Left lung (tissue), 10 donors: ENCODE measurements around the gene JAM3. TPM values are rescaled to one million over a fixed set of nuclear protein-coding genes. Genes with fewer than 3 reads are reported as not detected.

ENCODE experiments used
- ATAC-seq: fragments of 200-7000 bp; cut with Tn5 transposase; one replicate; pipeline ENCODE4 v1.9.1; 2020; ENCODE audit warnings: moderate library complexity
- DNase-seq, 4 donors: peaks; one replicate each; pipeline ENCODE4 v3.0.0-alpha.2; 2013 to 2020
- H3K27ac ChIP-seq, 2 donors: fragments of 200-600 bp; sonication (generic) in 1 of 2; one replicate each; pipeline versions ENCODE4 v1.5.0 to v1.8.0; 2020 to 2021
- H3K27me3 ChIP-seq, 2 donors: fragments of 200-600 bp; sonication (generic) in 1 of 2; one replicate each; pipeline versions ENCODE4 v1.5.0 to v1.8.0; 2020 to 2021
- H3K36me3 ChIP-seq, 2 donors: fragments of 200-600 bp; sonication (generic) in 1 of 2; one replicate each; pipeline versions ENCODE4 v1.5.0 to v1.8.0; 2020 to 2021
- H3K4me1 ChIP-seq, 2 donors: fragments of 200-600 bp; one replicate each; pipeline ENCODE4 v1.8.0; 2021
- H3K4me3 ChIP-seq, 2 donors: fragments of 200-600 bp; sonication (generic) in 1 of 2; one replicate each; pipeline versions ENCODE4 v1.5.0 to v1.8.0; 2020 to 2021; ENCODE audit warnings: mild to moderate bottlenecking in 1 of 2
- H3K9me3 ChIP-seq, 2 donors: fragments of 200-600 bp; sonication (generic) in 1 of 2; one replicate each; pipeline versions ENCODE4 v1.5.0 to v1.8.0; 2020 to 2021
- CTCF ChIP-seq, 2 donors: fragments of 200-600 bp; sonication (generic) in 1 of 2; IDR thresholded peaks; one replicate each; pipeline versions ENCODE4 v1.5.0 to v1.8.0; 2021; ENCODE audit warnings: antibody characterized with exemption in 2 of 2
- intact Hi-C, 2 donors: fragments of 100-400 bp; cut with DNase I; formaldehyde crosslinking; loops; one replicate each; pipeline versions ENCODE4 v1.11.2 to v1.14.2; 2022
- polyA plus RNA-seq, 6 donors: library from polyadenylated mRNA; unstranded; fragments of 120-200 nt; gene quantifications; one replicate each; pipeline ENCODE4 v1.2.1, GENCODE V29; 2013; ENCODE audit not compliant: insufficient read length in 6 of 6
- total RNA-seq, 2 donors: library from RNA; stranded (reverse); fragmentation: NEBNext Ultra II Directional; extraction: Animal tissue kit (Norgen Biotek cat#: 25700); gene quantifications; one replicate each; pipeline ENCODE4 v1.2.1, GENCODE V29; 2021
- donor health status: DM: no; HTN: yes; CAD: no.
- donor health status: DM: no; HTN: no; CAD: no.

The JAM3 gene
- total and polyA plus RNA-seq, 8 donors = 29.4 to 85.4 (median 73.0) TPM

- intact Hi-C loops = no loop called here
- DNase-seq (no peak), ATAC-seq (no peak)
- TF ChIP-seq CTCF (IDR thresholded peaks at IDR 0.05) = no peak
- Histone ChIP-seq H3K27ac (no peak overlapping the region), H3K9me3 (no peaks in the 10 kb centered on the region), H3K4me1 (peaks cover 0 to 6% of the 10 kb centered on the region in 2 donors), H3K36me3 (no peaks in the 10 kb centered on the region), H3K4me3 (no peak overlapping the region), H3K27me3 (peaks cover 0 to 22% of the 10 kb centered on the region in 2 donors)
Observed at GRCh38 chr11:134041791-134042696, 26.8 kb upstream of the JAM3 start.

- no peak for TF ChIP-seq CTCF (IDR thresholded peaks at IDR 0.05)
- no peak overlapping the region for H3K27ac ChIP-seq
- H3K36me3 ChIP-seq = no peaks in the 10 kb centered on the region
- no peak overlapping the region for H3K4me3 ChIP-seq
- H3K27me3 ChIP-seq = peaks cover 0 to 24% of the 10 kb centered on the region in 2 donors
- no peaks in the 10 kb centered on the region for H3K4me1 ChIP-seq
- no peaks in the 10 kb centered on the region for H3K9me3 ChIP-seq
- intact Hi-C loops = no loop called here
- ATAC-seq = no peak
- no peak for DNase-seq
Observed at GRCh38 chr11:134043821-134044420, 25.0 kb upstream of the JAM3 start.

- Histone ChIP-seq H3K4me3 (no peak overlapping the region), H3K27me3 (peaks cover 0 to 32% of the 10 kb centered on the region in 2 donors), H3K4me1 (no peaks in the 10 kb centered on the region), H3K27ac (no peak overlapping the region), H3K9me3 (no peaks in the 10 kb centered on the region), H3K36me3 (no peaks in the 10 kb centered on the region)
- intact Hi-C loops = no loop called here
- ATAC-seq (no peak), DNase-seq (no peak)
- no peak for TF ChIP-seq CTCF (IDR thresholded peaks at IDR 0.05)
Observed at GRCh38 chr11:134044514-134045284, 24.2 kb upstream of the JAM3 start.

- intact Hi-C loops = no loop called here
- Histone ChIP-seq H3K27ac (no peak overlapping the region), H3K9me3 (no peaks in the 10 kb centered on the region), H3K4me3 (no peak overlapping the region), H3K36me3 (no peaks in the 10 kb centered on the region), H3K27me3 (peaks cover 0 to 45% of the 10 kb centered on the region in 2 donors), H3K4me1 (no peaks in the 10 kb centered on the region)
- no peak for ATAC-seq
- TF ChIP-seq CTCF (IDR thresholded peaks at IDR 0.05) = no peak
- no peak for DNase-seq
Observed at GRCh38 chr11:134045799-134046635, 22.9 kb upstream of the JAM3 start.
